ENCODE measurements around the gene KIAA0753. TPM values are rescaled to one million over a fixed set of nuclear protein-coding genes. Genes with fewer than 3 reads are reported as not detected.

KIAA0753 gene
- total and polyA plus RNA-seq, 10 of the 15 experiments (the other 5 are each of a cell fraction or from before 2014, with no cell fraction given), result 2.2 to 15.2 (median 7.7) TPM

GRCh38 chr17:6611231-6611630 lies 29.3 kb downstream of the KIAA0753 start:
- no peaks in the 10 kb centered on the region for H3K79me2 ChIP-seq (ENCODE audit: control insufficient read depth, insufficient read depth, low read length)
- WGBS (ENCODE audit: insufficient coverage, insufficient replicate concordance, low lambda C conversion rate, missing lambda C conversion rate), result 100% methylated on average over 4 of the region's 4 CpGs
- H3K27ac ChIP-seq (ENCODE audit: control insufficient read depth, insufficient read depth), result no peak overlapping the region
- RAD21 ChIA-PET (ENCODE audit: unreplicated experiment), result no interaction called here
- H3K36me3 ChIP-seq (ENCODE audit: control insufficient read depth in 2 of 2, insufficient read depth in 2 of 2, low read length in 1 of 2), result peaks cover 5 to 10% of the 10 kb centered on the region in 2 experiments
- H3K9ac ChIP-seq (ENCODE audit: control insufficient read depth, insufficient read depth, low read length), result no peak overlapping the region
- FAIRE-seq (no peak), ATAC-seq (no peak), DNase-seq (ENCODE audit: low read depth, low spot score) (no peak)
- POLR2A ChIA-PET, result no interaction called here
- BruUV-seq (replicated peaks), result no TSS peak
- TF ChIP-seq TCF7 (IDR thresholded peaks at IDR 0.05; ENCODE audit: borderline replicate concordance), result no peak
- TF ChIP-seq IRF3 (IDR thresholded peaks at IDR 0.05), result no peak
- no peak for TF ChIP-seq ZBTB40 (IDR thresholded peaks at IDR 0.05; ENCODE audit: borderline replicate concordance)
- TF ChIP-seq REST (IDR thresholded peaks at IDR 0.05; ENCODE audit: low read depth, low read length), result no peak
- no peak for TF ChIP-seq RFX5 (IDR thresholded peaks at IDR 0.05; ENCODE audit: low read depth, low read length)
- TF ChIP-seq POLR2AphosphoS2 (IDR thresholded peaks at IDR 0.05; ENCODE audit: low read depth, low read length), result no peak
- TF ChIP-seq SKIL (IDR thresholded peaks at IDR 0.05; ENCODE audit: low read depth, poor library complexity, severe bottlenecking), result no peak
- TF ChIP-seq IRF4 (IDR thresholded peaks at IDR 0.05; ENCODE audit: low read depth, low read length), result no peak
- no peak for TF ChIP-seq PRDM15 (CRISPR knock-in tag; IDR thresholded peaks at IDR 0.05)
- in situ Hi-C loops (cut with MboI), result no loop called here
- H3K4me1 ChIP-seq (ENCODE audit: control insufficient read depth, insufficient read depth, low read length), result no peaks in the 10 kb centered on the region
- H3K9me3 ChIP-seq (replicated peaks; ENCODE audit: control insufficient read depth, insufficient read depth, low read length), result no peaks in the 10 kb centered on the region
- CTCF ChIA-PET, result no interaction called here
- H3K4me3 ChIP-seq, result no peak overlapping the region
- no peaks in the 10 kb centered on the region for H4K20me1 ChIP-seq (ENCODE audit: control insufficient read depth, insufficient read depth)
- no peak overlapping the region for H3K4me2 ChIP-seq (ENCODE audit: control insufficient read depth, insufficient read depth)
- intact Hi-C loops (cut with micrococcal nuclease; ENCODE audit: unreplicated experiment), result no loop called here
- H2AFZ ChIP-seq (ENCODE audit: control insufficient read depth, low read depth, low read length), result no peak overlapping the region
- H3K27me3 ChIP-seq (replicated peaks in 1 of 2; ENCODE audit: control insufficient read depth in 2 of 2, insufficient read depth in 2 of 2, low read length in 1 of 2), result no peaks in the 10 kb centered on the region
- SMC1A ChIA-PET (ENCODE audit: uncharacterized antibody, unreplicated experiment), result no interaction called here
